H1 (cell line): ENCODE results near the gene RFC3. TPM values are rescaled to one million over a fixed set of nuclear protein-coding genes. Genes with fewer than 3 reads are reported as not detected.

Source experiments
- CTCF ChIA-PET: fragments of 300-600 bp; sonication (Branson Sonifier 250); formaldehyde crosslinking; loops from one replicate; lab custom pipeline; 2021; ENCODE audit not compliant: partially characterized antibody; lab: Charles Lee
- POLR2A ChIA-PET: fragments of 300-600 bp; sonication (Branson Sonifier 250); formaldehyde crosslinking; loops from one replicate; lab custom pipeline; 2021; ENCODE audit warnings: inconsistent platforms; ENCODE audit not compliant: partially characterized antibody; lab: Charles Lee
- DNase-seq, 2 experiments: peaks; one replicate each; pipeline versions ENCODE4 v3.0.0 to v3.0.0-alpha.2; 2010 to 2022; ENCODE audit warnings: low spot score in 2 of 2, low read depth in 1 of 2, mixed read lengths in 1 of 2
- FAIRE-seq: peaks from 2 replicates; lab custom pipeline; 2011; peaks lifted over from hg19 to GRCh38; lab: Jason Lieb, UNC
- H2AFZ ChIP-seq: 2 replicates; pipeline ENCODE4 v1.8.1; 2012; ENCODE audit warnings: low read length, inconsistent platforms
- H2AK5ac ChIP-seq: 2 replicates; pipeline ENCODE4 v1.6.1; 2013; ENCODE audit warnings: low read depth, low read length
- H2BK120ac ChIP-seq: replicated peaks from 2 replicates; pipeline ENCODE3; 2013; ENCODE audit warnings: low read depth, low read length, inconsistent platforms
- H2BK12ac ChIP-seq: 2 replicates; pipeline ENCODE4 v1.6.1; 2013; ENCODE audit warnings: low read depth, low read length
- H2BK15ac ChIP-seq: 2 replicates; pipeline ENCODE4 v1.6.1; 2013; ENCODE audit warnings: low read length
- H2BK20ac ChIP-seq: 2 replicates; pipeline ENCODE4 v1.6.1; 2013; ENCODE audit warnings: low read length
- H2BK5ac ChIP-seq: 2 replicates; pipeline ENCODE4 v1.6.1; 2013; ENCODE audit warnings: low read depth, low read length
- H3K14ac ChIP-seq: 2 replicates; pipeline ENCODE4 v1.6.1; 2013; ENCODE audit warnings: inconsistent platforms; ENCODE audit not compliant: insufficient read length
- H3K18ac ChIP-seq: 2 replicates; pipeline ENCODE4 v1.6.1; 2013; ENCODE audit warnings: low read length; ENCODE audit errors: extremely low read depth
- H3K23ac ChIP-seq: 2 replicates; pipeline ENCODE4 v1.6.1; 2013; ENCODE audit warnings: inconsistent platforms; ENCODE audit not compliant: insufficient read length
- H3K23me2 ChIP-seq: 2 replicates; pipeline ENCODE4 v1.6.1; 2013; ENCODE audit warnings: low read depth, low read length
- H3K27ac ChIP-seq: 2 replicates; pipeline ENCODE4 v1.6.1; 2011; ENCODE audit warnings: low read depth, low read length, inconsistent platforms
- H3K27me3 ChIP-seq, 4 experiments: replicated peaks in 1 of 4; 1 replicate in 1 of 4; 2 replicates in 3 of 4; pipeline versions ENCODE4 v1.6.1 to v1.8.1; 2011 to 2013; ENCODE audit warnings: low read length in 3 of 4, mild to moderate bottlenecking in 3 of 4, inconsistent platforms in 2 of 4, mixed read lengths in 2 of 4, moderate library complexity in 1 of 4; ENCODE audit not compliant: control insufficient read depth in 3 of 4, insufficient read depth in 3 of 4; ENCODE audit errors: extremely low read depth in 1 of 4
- H3K36me3 ChIP-seq, 4 experiments: 2 replicates each; pipeline versions ENCODE4 v1.6.1 to v1.8.1; 2011 to 2013; ENCODE audit warnings: mild to moderate bottlenecking in 4 of 4, low read length in 3 of 4, moderate library complexity in 2 of 4, control low read depth in 1 of 4, inconsistent platforms in 1 of 4; ENCODE audit not compliant: insufficient read depth in 4 of 4, control insufficient read depth in 2 of 4
- H3K4ac ChIP-seq: replicated peaks from 2 replicates; pipeline ENCODE3; 2013; ENCODE audit warnings: low read length, low read depth, mixed read lengths, inconsistent platforms; ENCODE audit not compliant: insufficient read length
- H3K4me1 ChIP-seq, 4 experiments: replicated peaks in 1 of 4; 1 replicate in 1 of 4; 2 replicates in 3 of 4; pipeline versions ENCODE4 v1.6.1 to v1.8.1; 2011 to 2013; ENCODE audit warnings: low read length in 3 of 4, inconsistent platforms in 2 of 4, mixed read lengths in 1 of 4; ENCODE audit not compliant: insufficient read depth in 4 of 4, control insufficient read depth in 3 of 4
- H3K4me2 ChIP-seq, 2 experiments: 2 replicates each; pipeline versions ENCODE4 v1.6.1 to v1.8.1; 2011 to 2013; ENCODE audit warnings: low read depth in 2 of 2, low read length in 2 of 2, control low read depth in 1 of 2, inconsistent platforms in 1 of 2, mild to moderate bottlenecking in 1 of 2; ENCODE audit not compliant: insufficient read depth in 1 of 2
- H3K4me3 ChIP-seq, 4 experiments: fragments of 200-600, 300-600 bp in 1 of 4; sonication (generic), shearing (Covaris generic), sonication (Bioruptor Twin) in 1 of 4; 2 replicates each; pipeline versions ENCODE4 v1.5.1 to v1.8.1; 2011 to 2016; ENCODE audit warnings: low read length in 4 of 4, low read depth in 3 of 4, control low read depth in 2 of 4, inconsistent platforms in 2 of 4, mild to moderate bottlenecking in 2 of 4, mixed read lengths in 1 of 4, moderate library complexity in 1 of 4; ENCODE audit not compliant: insufficient read depth in 2 of 4; ENCODE audit errors: extremely low read depth in 1 of 4
- H3K56ac ChIP-seq: replicated peaks from 2 replicates; pipeline ENCODE3; 2013; ENCODE audit warnings: low read depth, mild to moderate bottlenecking, mixed read lengths, low read length, inconsistent platforms; ENCODE audit not compliant: insufficient read length
- H3K79me1 ChIP-seq: 2 replicates; pipeline ENCODE4 v1.6.1; 2013; ENCODE audit warnings: low read depth, low read length, control low read depth
- H3K79me2 ChIP-seq, 2 experiments: 2 replicates each; pipeline versions ENCODE4 v1.6.1 to v1.8.1; 2012 to 2013; ENCODE audit warnings: low read length in 2 of 2, mild to moderate bottlenecking in 2 of 2, inconsistent platforms in 1 of 2; ENCODE audit not compliant: insufficient read depth in 2 of 2, control insufficient read depth in 1 of 2
- H3K9ac ChIP-seq, 4 experiments: replicated peaks in 1 of 4; 1 replicate in 1 of 4; 2 replicates in 3 of 4; pipeline versions ENCODE4 v1.6.1 to v1.8.1; 2011 to 2013; ENCODE audit warnings: low read depth in 3 of 4, low read length in 3 of 4, control low read depth in 2 of 4, mild to moderate bottlenecking in 2 of 4, moderate library complexity in 2 of 4, inconsistent platforms in 1 of 4; ENCODE audit errors: extremely low read depth in 1 of 4
- H3K9me3 ChIP-seq, 2 experiments: 2 replicates each; pipeline versions ENCODE4 v1.6.1 to v1.8.1; 2012 to 2013; ENCODE audit warnings: mild to moderate bottlenecking in 2 of 2, moderate library complexity in 2 of 2, control low read depth in 1 of 2, inconsistent platforms in 1 of 2, low read depth in 1 of 2, low read length in 1 of 2, mixed read lengths in 1 of 2; ENCODE audit not compliant: insufficient read depth in 2 of 2
- H4K20me1 ChIP-seq, 2 experiments: replicated peaks in 1 of 2; 2 replicates each; pipeline versions ENCODE3 to v1.8.1; 2011 to 2013; ENCODE audit warnings: inconsistent platforms in 2 of 2, low read length in 2 of 2, mild to moderate bottlenecking in 1 of 2; ENCODE audit not compliant: insufficient read depth in 2 of 2, control insufficient read depth in 1 of 2
- H4K5ac ChIP-seq: 2 replicates; pipeline ENCODE4 v1.6.1; 2013; ENCODE audit warnings: low read length, low read depth, mixed read lengths, inconsistent platforms; ENCODE audit not compliant: insufficient read length
- H4K8ac ChIP-seq: 2 replicates; pipeline ENCODE4 v1.8.0; 2013; ENCODE audit warnings: mild to moderate bottlenecking, moderate library complexity, low read length, inconsistent platforms; ENCODE audit not compliant: insufficient read depth; ENCODE audit errors: extremely low read depth
- H4K91ac ChIP-seq: replicated peaks from 2 replicates; pipeline ENCODE3; 2013; ENCODE audit warnings: low read length, mixed read lengths, inconsistent platforms; ENCODE audit not compliant: insufficient read length
- ATF3 ChIP-seq: IDR thresholded peaks from 2 replicates; pipeline ENCODE4 v1.6.1; 2011; ENCODE audit warnings: low read depth, mild to moderate bottlenecking, low read length; ENCODE audit not compliant: insufficient read depth
- CHD2 ChIP-seq: IDR thresholded peaks from 2 replicates; pipeline ENCODE4 v1.6.1; 2012; ENCODE audit warnings: low read length, improper control_type of control experiment
- CTBP2 ChIP-seq: IDR thresholded peaks from 2 replicates; pipeline ENCODE4 v1.7.0; 2011; ENCODE audit warnings: borderline replicate concordance, mild to moderate bottlenecking, moderate library complexity, mixed read lengths, low read length; ENCODE audit not compliant: insufficient read depth, insufficient read length
- GABPA ChIP-seq: IDR thresholded peaks from 2 replicates; pipeline ENCODE4 v1.6.1; 2011; ENCODE audit warnings: mild to moderate bottlenecking, low read length, moderate library complexity, borderline replicate concordance; ENCODE audit not compliant: insufficient read depth
- NANOG ChIP-seq: IDR thresholded peaks from 2 replicates; pipeline ENCODE4 v1.6.1; 2011; ENCODE audit warnings: low read length, low read depth, mild to moderate bottlenecking, inconsistent platforms; ENCODE audit not compliant: insufficient read depth, poor library complexity, severe bottlenecking
- PHF8 ChIP-seq: fragments of 200-600 bp; sonication (generic); conservative IDR thresholded peaks from 2 replicates; pipeline ENCODE4 v1.7.1; 2012; ENCODE audit warnings: low read depth, mild to moderate bottlenecking, inconsistent platforms, low read length, moderate library complexity
- RBBP5 ChIP-seq: IDR thresholded peaks from 2 replicates; pipeline ENCODE4 v1.7.1; 2012; ENCODE audit warnings: low read depth, mild to moderate bottlenecking, inconsistent platforms, low read length, moderate library complexity, borderline replicate concordance
- RNF2 ChIP-seq: fragments of 200-900, 300-1000 bp; sonication (generic); IDR thresholded peaks from 2 replicates; pipeline ENCODE4 v1.7.1; 2016; ENCODE audit warnings: borderline replicate concordance, low read depth, mild to moderate bottlenecking, antibody characterized with exemption, low read length; ENCODE audit not compliant: poor library complexity, severe bottlenecking; ENCODE audit errors: missing control alignments
- SAP30 ChIP-seq: fragments of 300-600 bp; sonication (generic); IDR thresholded peaks from 2 replicates; pipeline ENCODE4 v1.7.1; 2012; ENCODE audit warnings: low read length, moderate library complexity, mild to moderate bottlenecking, inconsistent platforms; ENCODE audit not compliant: insufficient read depth, insufficient replicate concordance
- SIN3A ChIP-seq, 2 experiments: IDR thresholded peaks in 1 of 2; conservative IDR thresholded peaks in 1 of 2; 2 replicates each; pipeline ENCODE4 v1.6.1; 2011 to 2012; ENCODE audit warnings: low read length in 2 of 2, improper control_type of control experiment in 1 of 2, low read depth in 1 of 2, mild to moderate bottlenecking in 1 of 2
- SP1 ChIP-seq: IDR thresholded peaks from 2 replicates; pipeline ENCODE4 v1.6.1; 2011; ENCODE audit warnings: low read depth, low read length
- TAF1 ChIP-seq: IDR thresholded peaks from 2 replicates; pipeline ENCODE4 v1.6.1; 2011; ENCODE audit warnings: mild to moderate bottlenecking, low read depth, low read length
- WGBS, 2 experiments: shearing (Covaris generic) in 1 of 2; methylation state at CpG; one replicate each; pipeline versions ENCODE4 v1.1.6 to v1.1.7; 2013 to 2015; ENCODE audit warnings: low lambda C conversion rate in 2 of 2, mixed read lengths in 2 of 2, inconsistent platforms in 1 of 2, low coverage in 1 of 2, missing lambda C conversion rate in 1 of 2; ENCODE audit not compliant: insufficient replicate concordance in 2 of 2, insufficient coverage in 1 of 2, insufficient read length in 1 of 2; ENCODE audit errors: extremely low coverage in 1 of 2, missing lambda C conversion rate in 1 of 2; 5-methylcytosine and 5-hydroxymethylcytosine counted together
- polyA plus RNA-seq, 7 experiments: library from polyadenylated mRNA; depleted of rRNA in 3 of 7; stranded (reverse) in 5 of 7; unstranded in 2 of 7; fragments of >200 nt in 5 of 7; fragments of 200-250 nt in 2 of 7; gene quantifications; 1 replicate in 5 of 7; 2 replicates in 1 of 7; 4 replicates in 1 of 7; pipeline versions ENCODE4 v1.2.1 to v1.2.3, GENCODE V29; 2011 to 2013; ENCODE audit warnings: missing spikeins in 2 of 7, mixed read lengths in 2 of 7
- total RNA-seq: library from RNA; stranded (reverse); fragmentation: NEBNext Ultra II Directional; extraction: Animal tissue kit (Norgen Biotek cat#: 25700); gene quantifications from 2 replicates; pipeline ENCODE4 v1.2.1, GENCODE V29; 2021

RFC3 gene
- total and polyA plus RNA-seq, 2 of the 8 experiments (the other 6 are each of a cell fraction or from before 2014, with no cell fraction given) = 26.4 to 45.6 TPM

- no peak overlapping the region for H3K4ac ChIP-seq
- peaks cover 0 to 4% of the 10 kb centered on the region in 2 experiments; a peak in 1 of 4 replicates for H3K9me3 ChIP-seq
- H2BK15ac ChIP-seq = no peak overlapping the region
- H3K56ac ChIP-seq = no peak overlapping the region
- H4K5ac ChIP-seq = no peak overlapping the region
- H2AK5ac ChIP-seq = no peak overlapping the region
- H3K18ac ChIP-seq = no peak overlapping the region
- POLR2A ChIA-PET = no interaction called here
- no peak overlapping the region for H2BK5ac ChIP-seq
- WGBS, 2 experiments = 88% methylated on average over 5 of the region's 6 CpGs; no CpG with 5 or more reads in 1 of the 2 experiments
- H4K20me1 ChIP-seq = no peaks in the 10 kb centered on the region
- FAIRE-seq (no peak), DNase-seq (no peak)
- H3K4me3 ChIP-seq = no peak overlapping the region
- CTCF ChIA-PET = interaction anchor here (0.8 kb wide), 1 partner anchor 14 kb away, joined by 5 read pairs; no protein-coding TSS in a partner anchor
- H3K27me3 ChIP-seq = no peaks in the 10 kb centered on the region
- H4K8ac ChIP-seq = no peak overlapping the region
- no peak overlapping the region for H3K27ac ChIP-seq
- no peak overlapping the region for H3K9ac ChIP-seq
- no peak overlapping the region for H3K14ac ChIP-seq
- no peaks in the 10 kb centered on the region for H3K79me2 ChIP-seq
- H2BK120ac ChIP-seq = no peak overlapping the region
- H3K4me1 ChIP-seq = no peaks in the 10 kb centered on the region
- H3K79me1 ChIP-seq = no peaks in the 10 kb centered on the region
- H3K23me2 ChIP-seq = no peaks in the 10 kb centered on the region
- no peak overlapping the region for H2BK20ac ChIP-seq
- no peak overlapping the region for H3K4me2 ChIP-seq
- H3K36me3 ChIP-seq = no peaks in the 10 kb centered on the region
- no peak overlapping the region for H2BK12ac ChIP-seq
- H2AFZ ChIP-seq = no peak overlapping the region
- no peak overlapping the region for H4K91ac ChIP-seq
- H3K23ac ChIP-seq = no peak overlapping the region
- TF ChIP-seq GABPA (no peak), RBBP5 (no peak), PHF8 (no peak), SAP30 (no peak), CHD2 (no peak), CTBP2 (no peak), ATF3 (no peak), TAF1 (no peak), SP1 (no peak), NANOG (no peak), RNF2 (no peak), SIN3A (conservative IDR thresholded peaks at IDR 0.05 in 1 of 2, IDR thresholded peaks at IDR 0.05 in 1 of 2; ENCODE audit: low read depth in 1 of 2, low read length in 2 of 2) (no peak)
Measured at GRCh38 chr13:33787051-33787591, 30.8 kb upstream of the RFC3 start.
